ENCODE results near the gene CCDC184. TPM values are rescaled to one million over a fixed set of nuclear protein-coding genes. Genes with fewer than 3 reads are reported as not detected.

CCDC184 gene
- total and polyA plus RNA-seq, 4 donors = 0.07 to 0.13 (median 0.08) TPM; not detected in 1

GRCh38 chr12:48191096-48191495 is 7.7 kb downstream of the CCDC184 start:
- DNase-seq (ENCODE audit: low spot score) = no peak
- peaks cover 0 to 2% (median 0%) of the 10 kb centered on the region in 4 donors for H3K27me3 ChIP-seq (ENCODE audit: control insufficient read depth in 4 of 4, insufficient read depth in 4 of 4, low read length in 3 of 4)
- H3K9ac ChIP-seq (ENCODE audit: low read depth in 1 of 2, low read length in 2 of 2) = no peak overlapping the region
- H3K36me3 ChIP-seq (ENCODE audit: control insufficient read depth in 4 of 4, insufficient read depth in 3 of 4, low read depth in 1 of 4, low read length in 3 of 4) = no peaks in the 10 kb centered on the region
- TF ChIP-seq HNF4G (IDR thresholded peaks at IDR 0.05) = no peak
- no peak for TF ChIP-seq EGR1 (IDR thresholded peaks at IDR 0.05; ENCODE audit: low read depth in 2 of 2)
- no peak for TF ChIP-seq TAF1 (conservative IDR thresholded peaks at IDR 0.05)
- TF ChIP-seq RAD21 (IDR thresholded peaks at IDR 0.05) = no peak
- TF ChIP-seq NR2F2 (IDR thresholded peaks at IDR 0.05) = no peak
- no peak for TF ChIP-seq YY1 (IDR thresholded peaks at IDR 0.05)
- TF ChIP-seq SP1 (IDR thresholded peaks at IDR 0.05) = no peak
- no peak for TF ChIP-seq MAX (IDR thresholded peaks at IDR 0.05)
- no peak for TF ChIP-seq JUND (IDR thresholded peaks at IDR 0.05)
- no peak overlapping the region for H3K4me3 ChIP-seq (ENCODE audit: low read depth in 1 of 3, low read length in 3 of 3)
- no peak overlapping the region for H3K27ac ChIP-seq (ENCODE audit: low read depth in 1 of 2, low read length in 2 of 2)
- no peaks in the 10 kb centered on the region for H3K9me3 ChIP-seq (ENCODE audit: control insufficient read depth in 4 of 4, low read length in 3 of 4)
- peaks cover 0 to 2% (median 0%) of the 10 kb centered on the region in 4 donors for H3K4me1 ChIP-seq (ENCODE audit: control insufficient read depth in 4 of 4, insufficient read depth in 4 of 4, low read length in 3 of 4)

DNA sequence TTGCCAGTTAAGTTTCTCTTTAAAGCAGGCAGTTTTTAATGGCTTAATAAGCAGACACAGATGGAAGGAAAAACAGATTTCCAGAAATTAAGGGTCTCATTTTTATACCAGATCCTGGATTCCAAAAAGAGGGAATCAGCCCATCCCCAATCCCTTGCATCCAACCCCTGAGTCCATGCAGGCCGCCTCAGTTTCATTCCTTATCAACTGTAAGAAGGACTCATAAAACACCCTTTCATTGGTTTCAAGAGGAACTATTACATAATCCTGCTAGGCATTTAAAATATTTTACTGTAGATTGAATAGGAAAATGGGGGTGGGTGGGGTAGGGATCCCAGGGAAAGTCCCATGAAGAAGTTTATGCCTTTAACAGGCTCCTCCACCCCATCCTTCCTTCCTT is 9.4 kb downstream of the CCDC184 start:
- DNase-seq (ENCODE audit: low spot score) = no peak
- no peaks in the 10 kb centered on the region for H3K36me3 ChIP-seq (ENCODE audit: control insufficient read depth in 4 of 4, insufficient read depth in 3 of 4, low read depth in 1 of 4, low read length in 3 of 4)
- H3K4me1 ChIP-seq (ENCODE audit: control insufficient read depth in 4 of 4, insufficient read depth in 4 of 4, low read length in 3 of 4) = peaks cover 0 to 8% (median 3%) of the 10 kb centered on the region in 4 donors
- no peak overlapping the region for H3K9ac ChIP-seq (ENCODE audit: low read depth in 1 of 2, low read length in 2 of 2)
- WGBS = 84% methylated on average over 1 of the region's 1 CpG
- no peak for TF ChIP-seq JUND (IDR thresholded peaks at IDR 0.05)
- TF ChIP-seq RAD21 (IDR thresholded peaks at IDR 0.05) = no peak
- no peak for TF ChIP-seq FOXA1 (IDR thresholded peaks at IDR 0.05)
- no peak for TF ChIP-seq HNF4A (conservative IDR thresholded peaks at IDR 0.05)
- TF ChIP-seq YY1 (IDR thresholded peaks at IDR 0.05) = no peak
- TF ChIP-seq EGR1 (IDR thresholded peaks at IDR 0.05; ENCODE audit: low read depth in 2 of 2) = no peak
- no peak for TF ChIP-seq GABPA (IDR thresholded peaks at IDR 0.05 in 1 of 2, conservative IDR thresholded peaks at IDR 0.05 in 1 of 2)
- no peak for TF ChIP-seq ATF3 (IDR thresholded peaks at IDR 0.05)
- no peak for TF ChIP-seq TAF1 (conservative IDR thresholded peaks at IDR 0.05)
- TF ChIP-seq, protein P1, sequence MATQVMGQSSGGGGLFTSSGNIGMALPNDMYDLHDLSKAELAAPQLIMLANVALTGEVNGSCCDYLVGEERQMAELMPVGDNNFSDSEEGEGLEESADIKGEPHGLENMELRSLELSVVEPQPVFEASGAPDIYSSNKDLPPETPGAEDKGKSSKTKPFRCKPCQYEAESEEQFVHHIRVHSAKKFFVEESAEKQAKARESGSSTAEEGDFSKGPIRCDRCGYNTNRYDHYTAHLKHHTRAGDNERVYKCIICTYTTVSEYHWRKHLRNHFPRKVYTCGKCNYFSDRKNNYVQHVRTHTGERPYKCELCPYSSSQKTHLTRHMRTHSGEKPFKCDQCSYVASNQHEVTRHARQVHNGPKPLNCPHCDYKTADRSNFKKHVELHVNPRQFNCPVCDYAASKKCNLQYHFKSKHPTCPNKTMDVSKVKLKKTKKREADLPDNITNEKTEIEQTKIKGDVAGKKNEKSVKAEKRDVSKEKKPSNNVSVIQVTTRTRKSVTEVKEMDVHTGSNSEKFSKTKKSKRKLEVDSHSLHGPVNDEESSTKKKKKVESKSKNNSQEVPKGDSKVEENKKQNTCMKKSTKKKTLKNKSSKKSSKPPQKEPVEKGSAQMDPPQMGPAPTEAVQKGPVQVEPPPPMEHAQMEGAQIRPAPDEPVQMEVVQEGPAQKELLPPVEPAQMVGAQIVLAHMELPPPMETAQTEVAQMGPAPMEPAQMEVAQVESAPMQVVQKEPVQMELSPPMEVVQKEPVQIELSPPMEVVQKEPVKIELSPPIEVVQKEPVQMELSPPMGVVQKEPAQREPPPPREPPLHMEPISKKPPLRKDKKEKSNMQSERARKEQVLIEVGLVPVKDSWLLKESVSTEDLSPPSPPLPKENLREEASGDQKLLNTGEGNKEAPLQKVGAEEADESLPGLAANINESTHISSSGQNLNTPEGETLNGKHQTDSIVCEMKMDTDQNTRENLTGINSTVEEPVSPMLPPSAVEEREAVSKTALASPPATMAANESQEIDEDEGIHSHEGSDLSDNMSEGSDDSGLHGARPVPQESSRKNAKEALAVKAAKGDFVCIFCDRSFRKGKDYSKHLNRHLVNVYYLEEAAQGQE (IDR thresholded peaks at IDR 0.05) = no peak
- no peak for TF ChIP-seq FOXA2 (IDR thresholded peaks at IDR 0.05)
- TF ChIP-seq MAX (IDR thresholded peaks at IDR 0.05) = no peak
- TF ChIP-seq RXRA (IDR thresholded peaks at IDR 0.05) = no peak
- no peak for TF ChIP-seq ZBTB33 (IDR thresholded peaks at IDR 0.05)
- no peaks in the 10 kb centered on the region for H3K27me3 ChIP-seq (ENCODE audit: control insufficient read depth in 4 of 4, insufficient read depth in 4 of 4, low read length in 3 of 4)
- no peaks in the 10 kb centered on the region for H3K9me3 ChIP-seq (ENCODE audit: control insufficient read depth in 4 of 4, low read length in 3 of 4)
- H3K27ac ChIP-seq (ENCODE audit: low read depth in 1 of 2, low read length in 2 of 2) = no peak overlapping the region
- no peak overlapping the region for H3K4me3 ChIP-seq (ENCODE audit: low read depth in 1 of 3, low read length in 3 of 3)

Measured in liver (tissue), 9 donors.